Kidney (tissue), 14 donors: Measurements from ENCODE around the gene COL4A2. TPM values are rescaled to one million over a fixed set of nuclear protein-coding genes. Genes with fewer than 3 reads are reported as not detected.

ENCODE experiments used
- DNase-seq, 5 donors: peaks; one replicate each; pipeline ENCODE4 v3.0.0-alpha.2; 2013 to 2020
- FAIRE-seq: peaks from 2 replicates; lab custom pipeline; 2012; peaks lifted over from hg19 to GRCh38; lab: Jason Lieb, UNC
- H3K27ac ChIP-seq, 2 donors: one replicate each; pipeline ENCODE4 v1.7.0; 2013; ENCODE audit warnings: low read depth in 2 of 2, low read length in 2 of 2, inconsistent platforms in 1 of 2
- H3K27me3 ChIP-seq: one replicate; pipeline ENCODE4 v1.7.1; 2013; ENCODE audit warnings: low read length, inconsistent platforms; ENCODE audit not compliant: control insufficient read depth, insufficient read depth
- H3K36me3 ChIP-seq, 3 donors: one replicate each; pipeline versions ENCODE4 v1.7.0 to v1.7.1; 2013; ENCODE audit warnings: low read length in 3 of 3, control low read depth in 1 of 3, inconsistent platforms in 1 of 3; ENCODE audit not compliant: insufficient read depth in 3 of 3, control insufficient read depth in 2 of 3
- H3K4me1 ChIP-seq, 3 donors: one replicate each; pipeline versions ENCODE4 v1.7.0 to v1.7.1; 2013; ENCODE audit warnings: low read length in 3 of 3, inconsistent platforms in 1 of 3, low read depth in 1 of 3; ENCODE audit not compliant: control insufficient read depth in 2 of 3, insufficient read depth in 2 of 3
- H3K4me3 ChIP-seq, 3 donors: one replicate each; pipeline versions ENCODE4 v1.7.0 to v1.8.1; 2013; ENCODE audit warnings: low read length in 3 of 3, control low read depth in 1 of 3, inconsistent platforms in 1 of 3
- H3K9ac ChIP-seq, 3 donors: one replicate each; pipeline versions ENCODE4 v1.7.0 to v1.7.1; 2013; ENCODE audit warnings: low read length in 3 of 3, control low read depth in 1 of 3, inconsistent platforms in 1 of 3
- H3K9me3 ChIP-seq, 3 donors: one replicate each; pipeline versions ENCODE4 v1.7.0 to v1.7.1; 2013; ENCODE audit warnings: low read length in 3 of 3, control low read depth in 1 of 3, inconsistent platforms in 1 of 3; ENCODE audit not compliant: control insufficient read depth in 2 of 3, insufficient read depth in 1 of 3
- CTCF ChIP-seq: IDR thresholded peaks from 3 replicates; pipeline ENCODE4 v1.5.1; 2012; ENCODE audit warnings: mild to moderate bottlenecking, moderate library complexity, borderline replicate concordance; ENCODE audit not compliant: insufficient read depth; ENCODE audit errors: extremely low read depth
- intact Hi-C: fragments of 100-400 bp; cut with DNase I; formaldehyde crosslinking; loops from one replicate; pipeline ENCODE4 v1.11.1; 2022
- polyA plus RNA-seq: library from polyadenylated mRNA; stranded (reverse); fragments of 350-450 nt; fragmentation: Illumina TruSeq; extraction: RNeasy Lipid Tissue Mini Kit (QIAGEN cat#74804); gene quantifications from one replicate; pipeline ENCODE4 v1.2.3, GENCODE V29; 2014; ENCODE audit warnings: low read depth, low replicate concordance; ENCODE audit not compliant: insufficient read depth
- total RNA-seq: library from RNA; stranded (reverse); fragmentation: NEBNext Ultra II Directional; extraction: Animal tissue kit (Norgen Biotek cat#: 25700); gene quantifications from one replicate; pipeline ENCODE4 v1.2.1, GENCODE V29; 2021
- donor health status: control.
- donor health status: control.
- donor health status: control.
- donor health status: control.
- donor health status: control.
- donor health status: DM: yes; HTN: yes; CAD: no.
- donor health status: Normal renal cell carcinoma (clear cell type).

The COL4A2 gene
- total and polyA plus RNA-seq, 2 donors from 2014 or later = 126 to 265 TPM

GRCh38 chr13:110331362-110331761 lies 24.3 kb downstream of the COL4A2 start:
- Histone ChIP-seq H3K27ac (no peak overlapping the region), H3K4me1 (peaks cover 5 to 13% (median 11%) of the 10 kb centered on the region in 3 donors), H3K27me3 (no peaks in the 10 kb centered on the region), H3K4me3 (no peak overlapping the region), H3K36me3 (no peaks in the 10 kb centered on the region), H3K9me3 (no peaks in the 10 kb centered on the region), H3K9ac (peak overlapping the region in 1 of 3 donors; percentile 8)
- intact Hi-C loops = no loop called here
- DNase-seq = no peak
- no peak for TF ChIP-seq CTCF
- no peak for FAIRE-seq

GRCh38 chr13:110332750-110333149 lies 25.7 kb downstream of the COL4A2 start:
- Histone ChIP-seq H3K4me1 (peaks cover 4 to 13% (median 11%) of the 10 kb centered on the region in 3 donors), H3K27me3 (no peaks in the 10 kb centered on the region), H3K9me3 (no peaks in the 10 kb centered on the region), H3K9ac (no peak overlapping the region), H3K27ac (no peak overlapping the region), H3K4me3 (no peak overlapping the region), H3K36me3 (no peaks in the 10 kb centered on the region)
- DNase-seq (no peak), FAIRE-seq (no peak)
- no peak for TF ChIP-seq CTCF
- intact Hi-C loops = no loop called here

- no peak for DNase-seq
- no peak overlapping the region for H3K4me3 ChIP-seq
- H3K9me3 ChIP-seq = no peaks in the 10 kb centered on the region
- TF ChIP-seq CTCF = no peak
- no peaks in the 10 kb centered on the region for H3K27me3 ChIP-seq
- intact Hi-C loops = no loop called here
- H3K4me1 ChIP-seq = peaks cover 4 to 13% (median 11%) of the 10 kb centered on the region in 3 donors
- no peak overlapping the region for H3K9ac ChIP-seq
- H3K36me3 ChIP-seq = no peaks in the 10 kb centered on the region
- no peak overlapping the region for H3K27ac ChIP-seq
- no peak for FAIRE-seq
These were observed 26.8 kb downstream of the COL4A2 start for GRCh38 chr13:110333837-110334236.

GRCh38 chr13:110334256-110334655 lies 27.2 kb downstream of the COL4A2 start:
- no peaks in the 10 kb centered on the region for H3K36me3 ChIP-seq

More at GRCh38 chr13:110334256-110334655, 27.2 kb downstream of the COL4A2 start:
- Histone ChIP-seq H3K9me3 (no peaks in the 10 kb centered on the region), H3K4me1 (peaks cover 4 to 12% (median 11%) of the 10 kb centered on the region in 3 donors), H3K27me3 (no peaks in the 10 kb centered on the region), H3K27ac (no peak overlapping the region), H3K4me3 (no peak overlapping the region), H3K9ac (no peak overlapping the region)
- no peak for DNase-seq
- intact Hi-C loops = no loop called here
- TF ChIP-seq CTCF = no peak
- FAIRE-seq = no peak
